A549 (cell line): Measurements from ENCODE around the gene PDHB. TPM values are rescaled to one million over a fixed set of nuclear protein-coding genes. Genes with fewer than 3 reads are reported as not detected.
A peak's percentile ranks its signal among the peaks of the same experiment; 100 is the strongest.

ENCODE experiments used
- ATAC-seq, 2 experiments: fragments of 200-7000 bp in 1 of 2; fragments of >200 bp in 1 of 2; cut with Nextera tagmentation in 1 of 2; cut with Tn5 transposase in 1 of 2; 3 replicates each; pipeline versions ENCODE4 v1.8.0 to v1.9.1; 2018 to 2020; ENCODE audit warnings: mild to moderate bottlenecking in 1 of 2, moderate library complexity in 1 of 2
- CTCF ChIA-PET: fragments of 300-600 bp; sonication (Branson Sonifier 250); formaldehyde crosslinking; extraction: SDS; loops from one replicate; lab custom pipeline; 2021; ENCODE audit warnings: antibody characterized with exemption, inconsistent platforms; lab: Yijun Ruan, JAX
- POLR2A ChIA-PET: fragments of 350-600 bp; formaldehyde crosslinking; extraction: SDS; loops from one replicate; lab custom pipeline; 2021; ENCODE audit warnings: antibody characterized with exemption, inconsistent platforms; lab: Yijun Ruan, JAX
- DNase-seq, 2 experiments: peaks; one replicate each; pipeline versions ENCODE4 v3.0.0 to v3.0.0-alpha.2; 2011 to 2016; ENCODE audit warnings: low read depth in 1 of 2, low spot score in 1 of 2
- FAIRE-seq: peaks from 2 replicates; lab custom pipeline; 2011; peaks lifted over from hg19 to GRCh38; lab: Jason Lieb, UNC
- H3K27ac ChIP-seq, 2 experiments: fragments of >200 bp; sonication (Bioruptor Twin); formaldehyde crosslinking; 3 replicates each; pipeline ENCODE4 v1.5.1; 2016 to 2017
- H3K4me1 ChIP-seq: fragments of >200 bp; sonication (Bioruptor Twin); formaldehyde crosslinking; 3 replicates; pipeline ENCODE4 v1.6.1; 2016
- H3K4me2 ChIP-seq: fragments of >200 bp; sonication (Bioruptor Twin); formaldehyde crosslinking; 3 replicates; pipeline ENCODE4 v1.6.1; 2016
- H3K4me3 ChIP-seq: fragments of >200 bp; sonication (Bioruptor Twin); formaldehyde crosslinking; 3 replicates; pipeline ENCODE4 v1.5.1; 2016
- H3K9me3 ChIP-seq: fragments of >200 bp; sonication (Bioruptor Twin); formaldehyde crosslinking; 3 replicates; pipeline ENCODE4 v1.6.1; 2016
- CHD4 ChIP-seq: fragments of 200-600 bp; sonication (generic); IDR thresholded peaks from 2 replicates; pipeline ENCODE4 v1.6.1; 2016; ENCODE audit warnings: antibody characterized with exemption, mild to moderate bottlenecking, borderline replicate concordance
- EHF ChIP-seq: fragments of 250-450 bp; sonication (Bioruptor Pico); IDR thresholded peaks from 2 replicates; pipeline ENCODE4 v1.5.0; 2020; ENCODE audit warnings: mild to moderate bottlenecking
- EHMT2 ChIP-seq: fragments of 200-600 bp; sonication (generic); IDR thresholded peaks from 2 replicates; pipeline ENCODE4 v1.6.1; 2016; ENCODE audit warnings: antibody characterized with exemption, low read depth, mild to moderate bottlenecking, moderate library complexity
- ESRRA ChIP-seq: fragments of 150-350 bp; IDR thresholded peaks from 2 replicates; pipeline ENCODE4 v1.6.1; 2014; ENCODE audit warnings: mild to moderate bottlenecking, low read length, borderline replicate concordance
- FOSB ChIP-seq: fragments of 250-450 bp; sonication (Bioruptor Pico); IDR thresholded peaks from 2 replicates; pipeline ENCODE4 v1.5.0; 2020; ENCODE audit warnings: mild to moderate bottlenecking, moderate library complexity
- FOSL2 ChIP-seq, 2 experiments: fragments of 450-650 bp in 1 of 2; fragments of >200 bp in 1 of 2; sonication (Bioruptor Twin) in 1 of 2; formaldehyde crosslinking; IDR thresholded peaks; 2 replicates each; pipeline versions ENCODE4 v1.5.0 to v1.6.1; 2016 to 2020; ENCODE audit warnings: mild to moderate bottlenecking in 1 of 2, moderate library complexity in 1 of 2
- HDAC2 ChIP-seq: fragments of 200-600 bp; sonication (generic); IDR thresholded peaks from 2 replicates; pipeline ENCODE4 v1.6.1; 2016
- HEYL ChIP-seq: fragments of 250-450 bp; sonication (Bioruptor Pico); IDR thresholded peaks from 2 replicates; pipeline ENCODE4 v1.8.0; 2021; ENCODE audit warnings: mild to moderate bottlenecking, moderate library complexity
- HMGXB4 ChIP-seq: fragments of 250-450 bp; sonication (Bioruptor Pico); IDR thresholded peaks from 2 replicates; pipeline ENCODE4 v1.5.0; 2021; ENCODE audit warnings: mild to moderate bottlenecking, moderate library complexity, borderline replicate concordance
- HOXB13 ChIP-seq: fragments of 250-450 bp; sonication (Bioruptor Pico); IDR thresholded peaks from 2 replicates; pipeline ENCODE4 v1.5.0; 2020; ENCODE audit warnings: low read depth, mild to moderate bottlenecking, moderate library complexity
- JUNB ChIP-seq: fragments of >200 bp; sonication (Bioruptor Twin); formaldehyde crosslinking; IDR thresholded peaks from 2 replicates; pipeline ENCODE4 v1.6.1; 2016
- KDM5A ChIP-seq: fragments of 200-600 bp; sonication (generic); IDR thresholded peaks from 2 replicates; pipeline ENCODE4 v1.6.1; 2016; ENCODE audit warnings: antibody characterized with exemption, mild to moderate bottlenecking
- MAX ChIP-seq: IDR thresholded peaks from 2 replicates; pipeline ENCODE4 v1.6.1; 2012
- POLR2A ChIP-seq: IDR thresholded peaks from 2 replicates; pipeline ENCODE4 v1.6.1; 2012; ENCODE audit warnings: mild to moderate bottlenecking, low read length
- RARB ChIP-seq: fragments of 250-450 bp; sonication (Bioruptor Pico); IDR thresholded peaks from 2 replicates; pipeline ENCODE4 v1.8.0; 2021; ENCODE audit warnings: mild to moderate bottlenecking, moderate library complexity
- ZC3H11A ChIP-seq: fragments of 450-650 bp; IDR thresholded peaks from 2 replicates; pipeline ENCODE4 v1.6.1; 2014; ENCODE audit warnings: antibody characterized with exemption, mild to moderate bottlenecking
- ZFP36 ChIP-seq: fragments of 450-650 bp; IDR thresholded peaks from 2 replicates; pipeline ENCODE4 v1.6.1; 2014; ENCODE audit warnings: borderline replicate concordance; ENCODE audit not compliant: partially characterized antibody
- ZNF302 ChIP-seq: fragments of 250-450 bp; sonication (Bioruptor Pico); IDR thresholded peaks from 2 replicates; pipeline ENCODE4 v1.9.0; 2021; ENCODE audit warnings: inconsistent platforms, mild to moderate bottlenecking, moderate library complexity
- ZSCAN20 ChIP-seq: fragments of 250-450 bp; sonication (Bioruptor Pico); IDR thresholded peaks from 2 replicates; pipeline ENCODE4 v1.8.0; 2022; ENCODE audit warnings: mild to moderate bottlenecking, moderate library complexity
- WGBS: methylation state at CpG from one replicate; pipeline ENCODE4 v1.1.6; 2017; ENCODE audit errors: missing lambda C conversion rate; 5-methylcytosine and 5-hydroxymethylcytosine counted together
- polyA plus RNA-seq, 4 experiments: library from polyadenylated mRNA; depleted of rRNA in 3 of 4; stranded (reverse); fragments of >200 nt; fragmentation: RNase III in 1 of 4; extraction: RNeasy Plus Mini Kit Qiagen cat#74134 plus additional on column Dnase treatment in 1 of 4; gene quantifications; 2 replicates in 3 of 4; 3 replicates in 1 of 4; pipeline ENCODE4 v1.2.3, GENCODE V29; 2011 to 2017
- TF ChIP-seq, protein P1 (sequence below): fragments of 250-450 bp; sonication (Bioruptor Pico); IDR thresholded peaks from 2 replicates; pipeline ENCODE4 v1.5.0; 2020; ENCODE audit warnings: low read depth, mild to moderate bottlenecking, moderate library complexity
- TF ChIP-seq, protein P2 (sequence below): fragments of 450-650 bp; IDR thresholded peaks from 2 replicates; pipeline ENCODE4 v1.6.1; 2014; ENCODE audit warnings: antibody characterized with exemption
- TF ChIP-seq, protein P3 (sequence below): IDR thresholded peaks from 2 replicates; pipeline ENCODE4 v1.6.1; 2012; ENCODE audit warnings: low read depth, borderline replicate concordance
- TF ChIP-seq, protein P4 (sequence below): fragments of >200 bp; sonication (Bioruptor Twin); formaldehyde crosslinking; IDR thresholded peaks from 3 replicates; pipeline ENCODE4 v1.5.1; 2016
- TF ChIP-seq, protein P5 (sequence below): fragments of >200 bp; sonication (Bioruptor Twin); formaldehyde crosslinking; IDR thresholded peaks from 3 replicates; pipeline ENCODE4 v1.6.1; 2016
- TF ChIP-seq, protein P6 (sequence below): IDR thresholded peaks from 2 replicates; pipeline ENCODE4 v1.6.1; 2012

The PDHB gene
- polyA plus RNA-seq, 2 of the 4 experiments (the other 2 are of a cell fraction): 82.0 to 113 TPM

DNA sequence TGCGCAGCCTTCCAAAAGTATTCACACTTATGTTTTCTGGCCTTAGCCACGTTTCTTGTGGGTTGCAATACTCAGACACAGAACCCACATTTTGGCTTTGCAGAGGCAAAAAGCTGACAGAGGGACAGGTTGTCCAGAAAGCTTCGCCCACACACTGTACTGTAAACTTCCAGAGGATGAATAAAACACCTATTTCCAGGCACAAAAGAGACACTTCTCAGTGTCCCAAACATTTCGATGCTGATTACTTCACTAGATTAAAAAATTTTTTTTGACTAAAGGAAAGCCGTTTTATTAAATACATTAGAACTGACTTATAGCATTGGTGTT lies 30.3 kb upstream of the PDHB start:
- CTCF ChIA-PET: interaction anchor here (0.6 to 3.0 kb wide), 28 partner anchors 9 to 261 kb away, joined by 3 to 24 read pairs (median 4); partner anchors contain the start of gene KCTD6
- TF ChIP-seq ZC3H11A (0 out of 2 replicates have a peak, but pooled peaks have one; percentile 11), MAX (peak; percentile 77; the same call in 1 of the 2 replicates), EHMT2 (no peak), CHD4 (no peak), JUNB (no peak)
- TF ChIP-seq, protein P1, sequence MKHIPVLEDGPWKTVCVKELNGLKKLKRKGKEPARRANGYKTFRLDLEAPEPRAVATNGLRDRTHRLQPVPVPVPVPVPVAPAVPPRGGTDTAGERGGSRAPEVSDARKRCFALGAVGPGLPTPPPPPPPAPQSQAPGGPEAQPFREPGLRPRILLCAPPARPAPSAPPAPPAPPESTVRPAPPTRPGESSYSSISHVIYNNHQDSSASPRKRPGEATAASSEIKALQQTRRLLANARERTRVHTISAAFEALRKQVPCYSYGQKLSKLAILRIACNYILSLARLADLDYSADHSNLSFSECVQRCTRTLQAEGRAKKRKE (CRISPR knock-in tag): no peak
- TF ChIP-seq, protein P2, sequence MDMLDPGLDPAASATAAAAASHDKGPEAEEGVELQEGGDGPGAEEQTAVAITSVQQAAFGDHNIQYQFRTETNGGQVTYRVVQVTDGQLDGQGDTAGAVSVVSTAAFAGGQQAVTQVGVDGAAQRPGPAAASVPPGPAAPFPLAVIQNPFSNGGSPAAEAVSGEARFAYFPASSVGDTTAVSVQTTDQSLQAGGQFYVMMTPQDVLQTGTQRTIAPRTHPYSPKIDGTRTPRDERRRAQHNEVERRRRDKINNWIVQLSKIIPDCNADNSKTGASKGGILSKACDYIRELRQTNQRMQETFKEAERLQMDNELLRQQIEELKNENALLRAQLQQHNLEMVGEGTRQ: peak; percentile 36
- TF ChIP-seq, protein P3, sequence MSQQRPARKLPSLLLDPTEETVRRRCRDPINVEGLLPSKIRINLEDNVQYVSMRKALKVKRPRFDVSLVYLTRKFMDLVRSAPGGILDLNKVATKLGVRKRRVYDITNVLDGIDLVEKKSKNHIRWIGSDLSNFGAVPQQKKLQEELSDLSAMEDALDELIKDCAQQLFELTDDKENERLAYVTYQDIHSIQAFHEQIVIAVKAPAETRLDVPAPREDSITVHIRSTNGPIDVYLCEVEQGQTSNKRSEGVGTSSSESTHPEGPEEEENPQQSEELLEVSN: no peak
- TF ChIP-seq, all 56 proteins: peak for 3
- POLR2A ChIA-PET: no interaction called here
- DNase-seq (no peak), ATAC-seq (no peak; a peak in 1 of 6 replicates), FAIRE-seq (no peak)
- H3K4me3 ChIP-seq: no peak overlapping the region
- peaks cover 21% of the 10 kb centered on the region; the same call in 2 of the 3 replicates for H3K4me1 ChIP-seq
- peak overlapping the region; percentile 68 to 75 for H3K27ac ChIP-seq
- H3K4me2 ChIP-seq: peak overlapping the region; percentile 79
- H3K9me3 ChIP-seq: no peaks in the 10 kb centered on the region
- WGBS: 23% methylated on average over 5 of the region's 5 CpGs

DNA sequence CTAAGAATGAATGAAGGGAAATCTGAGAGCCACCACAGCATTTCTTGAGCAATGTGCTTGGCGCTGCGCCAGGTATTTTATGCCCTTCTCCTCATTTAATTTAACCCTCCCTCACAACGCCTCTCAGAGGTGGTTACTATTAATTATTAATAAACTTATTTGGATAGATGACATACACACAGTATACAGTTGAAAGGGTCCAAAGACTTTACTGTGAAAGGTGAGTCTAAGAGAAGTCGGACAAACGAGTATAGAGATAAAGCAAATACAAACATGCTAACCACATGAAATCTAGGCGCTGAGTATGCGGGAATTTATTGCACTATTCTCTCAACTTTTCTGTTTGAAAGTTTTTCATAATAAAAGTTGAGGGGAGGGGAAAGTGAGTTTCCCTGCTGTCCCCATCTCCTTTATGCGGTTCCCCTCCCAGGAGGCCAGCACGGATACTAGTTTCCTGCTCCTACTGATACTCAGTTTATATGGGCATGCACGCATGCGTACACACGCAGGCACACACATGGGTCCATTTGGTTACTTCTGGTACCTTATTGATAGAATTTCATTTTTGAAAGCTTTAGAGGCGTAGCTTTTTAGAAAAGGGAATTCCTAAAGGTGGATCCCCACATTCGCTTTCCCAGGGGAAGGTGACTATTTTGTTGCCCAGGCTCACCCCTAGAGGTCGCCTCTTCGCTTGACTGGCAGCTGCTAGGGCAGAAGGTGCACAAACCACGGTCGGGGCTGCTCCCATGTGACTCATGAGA lies 29.7 kb upstream of the PDHB start:
- peaks cover 20% of the 10 kb centered on the region; the same call in 2 of the 3 replicates for H3K4me1 ChIP-seq
- 6% methylated on average over 18 of the region's 18 CpGs for WGBS
- peak overlapping the region; percentile 79 for H3K4me2 ChIP-seq
- POLR2A ChIA-PET: no interaction called here
- no peaks in the 10 kb centered on the region for H3K9me3 ChIP-seq
- peak overlapping the region; percentile 21; the same call in 1 of the 3 replicates for H3K4me3 ChIP-seq
- peak; percentile 86 to 87 for DNase-seq
- peak overlapping the region; percentile 68 to 75 for H3K27ac ChIP-seq
- no peak for FAIRE-seq
- peak; percentile 98 for ATAC-seq
- CTCF ChIA-PET: interaction anchor here (0.6 to 3.0 kb wide), 29 partner anchors 10 to 260 kb away, joined by 3 to 24 read pairs (median 4); partner anchors contain the start of gene KCTD6
- TF ChIP-seq, protein P4, sequence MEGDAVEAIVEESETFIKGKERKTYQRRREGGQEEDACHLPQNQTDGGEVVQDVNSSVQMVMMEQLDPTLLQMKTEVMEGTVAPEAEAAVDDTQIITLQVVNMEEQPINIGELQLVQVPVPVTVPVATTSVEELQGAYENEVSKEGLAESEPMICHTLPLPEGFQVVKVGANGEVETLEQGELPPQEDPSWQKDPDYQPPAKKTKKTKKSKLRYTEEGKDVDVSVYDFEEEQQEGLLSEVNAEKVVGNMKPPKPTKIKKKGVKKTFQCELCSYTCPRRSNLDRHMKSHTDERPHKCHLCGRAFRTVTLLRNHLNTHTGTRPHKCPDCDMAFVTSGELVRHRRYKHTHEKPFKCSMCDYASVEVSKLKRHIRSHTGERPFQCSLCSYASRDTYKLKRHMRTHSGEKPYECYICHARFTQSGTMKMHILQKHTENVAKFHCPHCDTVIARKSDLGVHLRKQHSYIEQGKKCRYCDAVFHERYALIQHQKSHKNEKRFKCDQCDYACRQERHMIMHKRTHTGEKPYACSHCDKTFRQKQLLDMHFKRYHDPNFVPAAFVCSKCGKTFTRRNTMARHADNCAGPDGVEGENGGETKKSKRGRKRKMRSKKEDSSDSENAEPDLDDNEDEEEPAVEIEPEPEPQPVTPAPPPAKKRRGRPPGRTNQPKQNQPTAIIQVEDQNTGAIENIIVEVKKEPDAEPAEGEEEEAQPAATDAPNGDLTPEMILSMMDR: peak; percentile 81
- TF ChIP-seq EHF (CRISPR knock-in tag) (no peak), FOSB (no peak), ESRRA (no peak), ZFP36 (no peak), HDAC2 (no peak), MAX (no peak; the same call in 1 of the 2 replicates), FOSL2 (IDR thresholded peaks at IDR 0.05) (no peak), FOSL2 (CRISPR knock-in tag; IDR thresholded peaks at IDR 0.05) (peak; percentile 63), KDM5A (no peak), HEYL (no peak), HMGXB4 (CRISPR knock-in tag) (no peak), ZSCAN20 (CRISPR knock-in tag) (no peak), HOXB13 (no peak), RARB (CRISPR knock-in tag) (no peak), ZNF302 (CRISPR knock-in tag) (no peak), POLR2A (no peak)
- TF ChIP-seq, protein P5, sequence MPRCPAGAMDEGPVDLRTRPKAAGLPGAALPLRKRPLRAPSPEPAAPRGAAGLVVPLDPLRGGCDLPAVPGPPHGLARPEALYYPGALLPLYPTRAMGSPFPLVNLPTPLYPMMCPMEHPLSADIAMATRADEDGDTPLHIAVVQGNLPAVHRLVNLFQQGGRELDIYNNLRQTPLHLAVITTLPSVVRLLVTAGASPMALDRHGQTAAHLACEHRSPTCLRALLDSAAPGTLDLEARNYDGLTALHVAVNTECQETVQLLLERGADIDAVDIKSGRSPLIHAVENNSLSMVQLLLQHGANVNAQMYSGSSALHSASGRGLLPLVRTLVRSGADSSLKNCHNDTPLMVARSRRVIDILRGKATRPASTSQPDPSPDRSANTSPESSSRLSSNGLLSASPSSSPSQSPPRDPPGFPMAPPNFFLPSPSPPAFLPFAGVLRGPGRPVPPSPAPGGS: no peak
- TF ChIP-seq, protein P6, sequence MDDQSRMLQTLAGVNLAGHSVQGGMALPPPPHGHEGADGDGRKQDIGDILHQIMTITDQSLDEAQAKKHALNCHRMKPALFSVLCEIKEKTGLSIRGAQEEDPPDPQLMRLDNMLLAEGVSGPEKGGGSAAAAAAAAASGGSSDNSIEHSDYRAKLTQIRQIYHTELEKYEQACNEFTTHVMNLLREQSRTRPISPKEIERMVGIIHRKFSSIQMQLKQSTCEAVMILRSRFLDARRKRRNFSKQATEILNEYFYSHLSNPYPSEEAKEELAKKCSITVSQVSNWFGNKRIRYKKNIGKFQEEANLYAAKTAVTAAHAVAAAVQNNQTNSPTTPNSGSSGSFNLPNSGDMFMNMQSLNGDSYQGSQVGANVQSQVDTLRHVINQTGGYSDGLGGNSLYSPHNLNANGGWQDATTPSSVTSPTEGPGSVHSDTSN: no peak
- TF ChIP-seq, protein P3: no peak
